ENCODE data around the gene MROH2A. TPM values are rescaled to one million over a fixed set of nuclear protein-coding genes. Genes with fewer than 3 reads are reported as not detected.
"Not testable (repeated sequence)": the region's sequence is repeated elsewhere in the genome, so short reads cannot be mapped to it uniquely, and the experiment has no call there.

Gene MROH2A
- polyA plus RNA-seq, 3 donors = not detected

GRCh38 chr2:233751212-233752009, 26.7 kb upstream of the MROH2A start:
- H3K36me3 ChIP-seq (replicated peaks in 1 of 2; ENCODE audit: control insufficient read depth in 1 of 2, insufficient read depth in 2 of 2, low read length in 2 of 2); DNase-seq; H2AFZ ChIP-seq (ENCODE audit: insufficient read depth, low read depth, low read length, poor library complexity, severe bottlenecking); H3K27ac ChIP-seq (ENCODE audit: low read depth in 1 of 2, low read length in 2 of 2); H3K27me3 Mint-ChIP-seq (ENCODE audit: low read depth in 3 of 3); H3K4me3 ChIP-seq (replicated peaks in 1 of 3; ENCODE audit: low read depth in 2 of 3, low read length in 3 of 3); H3K4me1 Mint-ChIP-seq; H3K79me2 ChIP-seq (ENCODE audit: insufficient read depth, low read length); H3K27ac Mint-ChIP-seq; H3K9ac ChIP-seq (ENCODE audit: insufficient read depth, low read length, poor library complexity, severe bottlenecking); H3K27me3 ChIP-seq (ENCODE audit: control insufficient read depth in 2 of 2, insufficient read depth in 2 of 2, low read length in 2 of 2); H3K4me2 ChIP-seq (replicated peaks; ENCODE audit: extremely low read depth, low read length, poor library complexity, severe bottlenecking); H3K4me3 Mint-ChIP-seq; H4K20me1 ChIP-seq (ENCODE audit: insufficient read depth, low read length); H3K4me1 ChIP-seq (ENCODE audit: control insufficient read depth in 1 of 2, insufficient read depth in 2 of 2, low read length in 2 of 2); H3K36me3 Mint-ChIP-seq; intact Hi-C loops (cut with micrococcal nuclease): not testable (repeated sequence)
- H3K9me3 Mint-ChIP-seq = peaks cover 13 to 37% (median 22%) of the 10 kb centered on the region in 7 donors
- peaks cover 10 to 14% of the 10 kb centered on the region in 2 donors for H3K9me3 ChIP-seq (replicated peaks in 1 of 2; ENCODE audit: control insufficient read depth in 1 of 2, insufficient read depth in 1 of 2, low read length in 2 of 2)
- WGBS (ENCODE audit: insufficient coverage) = no CpG with 5 or more reads among the region's 2 CpGs

- DNase-seq = no peak
- Histone ChIP-seq H4K20me1 (ENCODE audit: insufficient read depth, low read length) (no peaks in the 10 kb centered on the region), H3K4me3 (replicated peaks in 1 of 3; ENCODE audit: low read depth in 2 of 3, low read length in 3 of 3) (no peak overlapping the region), H2AFZ (ENCODE audit: insufficient read depth, low read depth, low read length, poor library complexity, severe bottlenecking) (no peak overlapping the region), H3K9me3 (replicated peaks in 1 of 2; ENCODE audit: control insufficient read depth in 1 of 2, insufficient read depth in 1 of 2, low read length in 2 of 2) (peaks cover 10 to 14% of the 10 kb centered on the region in 2 donors), H3K9ac (ENCODE audit: insufficient read depth, low read length, poor library complexity, severe bottlenecking) (no peak overlapping the region), H3K79me2 (ENCODE audit: insufficient read depth, low read length) (no peaks in the 10 kb centered on the region), H3K36me3 (replicated peaks in 1 of 2; ENCODE audit: control insufficient read depth in 1 of 2, insufficient read depth in 2 of 2, low read length in 2 of 2) (no peaks in the 10 kb centered on the region), H3K27me3 (ENCODE audit: control insufficient read depth in 2 of 2, insufficient read depth in 2 of 2, low read length in 2 of 2) (no peaks in the 10 kb centered on the region), H3K4me1 (ENCODE audit: control insufficient read depth in 1 of 2, insufficient read depth in 2 of 2, low read length in 2 of 2) (no peaks in the 10 kb centered on the region), H3K4me2 (replicated peaks; ENCODE audit: extremely low read depth, low read length, poor library complexity, severe bottlenecking) (no peak overlapping the region), H3K27ac (ENCODE audit: low read depth in 1 of 2, low read length in 2 of 2) (no peak overlapping the region)
- H3K4me3 Mint-ChIP-seq = no peak overlapping the region
- H3K9me3 Mint-ChIP-seq = peaks cover 10 to 27% (median 16%) of the 10 kb centered on the region in 7 donors
- H3K4me1 Mint-ChIP-seq = no peaks in the 10 kb centered on the region
- intact Hi-C loops (cut with micrococcal nuclease) = no loop called here
- no peak for TF ChIP-seq CTCF (IDR thresholded peaks at IDR 0.05)
- H3K36me3 Mint-ChIP-seq = no peaks in the 10 kb centered on the region
- 93% methylated on average over 40 of the region's 44 CpGs for WGBS (ENCODE audit: insufficient coverage)
- H3K27ac Mint-ChIP-seq = no peak overlapping the region
- H3K27me3 Mint-ChIP-seq (ENCODE audit: low read depth in 3 of 3) = peaks cover 0 to 2% (median 2%) of the 10 kb centered on the region in 3 donors
Measured at GRCh38 chr2:233754872-233755611, 23.1 kb upstream of the MROH2A start.
